K562 (cell line): ENCODE data around the gene AP4E1. TPM values are rescaled to one million over a fixed set of nuclear protein-coding genes. Genes with fewer than 3 reads are reported as not detected.

Source experiments
- ATAC-seq: fragments of 200-7000 bp; cut with Tn5 transposase; 3 replicates; pipeline ENCODE4 v1.9.1; 2020; ENCODE audit warnings: moderate library complexity
- BruUV-seq: library from RNA; stranded (reverse); fragments of 400-500 nt; replicated peaks from 2 replicates; lab custom pipeline; 2021; lab: Mats Ljungman, UMichigan
- CTCF ChIA-PET: fragments of 300-600 bp; formaldehyde crosslinking; extraction: SDS; loops from one replicate; lab custom pipeline; 2021; ENCODE audit warnings: low intra/inter-chr PET ratio; lab: Yijun Ruan, JAX
- POLR2A ChIA-PET: fragments of 300-600, 350-650 bp; sonication (Branson Sonifier 250); formaldehyde crosslinking; extraction: SDS; loops from one replicate; lab custom pipeline; 2021; ENCODE audit warnings: antibody characterized with exemption, inconsistent platforms; lab: Yijun Ruan, JAX
- DNase-seq, 4 experiments: peaks; one replicate each; pipeline versions ENCODE4 v3.0.0 to v3.0.0-alpha.2; 2011 to 2018; ENCODE audit warnings: low spot score in 3 of 4, mixed read lengths in 3 of 4; ENCODE audit errors: extremely low read depth in 1 of 4
- FAIRE-seq: peaks from 2 replicates; lab custom pipeline; 2011; peaks lifted over from hg19 to GRCh38; lab: Jason Lieb, UNC
- H2AFZ ChIP-seq: 2 replicates; pipeline ENCODE4 v1.6.0; 2011; ENCODE audit warnings: low read depth, low read length, control low read depth, inconsistent platforms
- H3K27ac ChIP-seq: fragments of 200-600 bp; 3 replicates; pipeline ENCODE4 v1.8.0; 2011; ENCODE audit warnings: low read depth, mild to moderate bottlenecking, control low read depth, inconsistent platforms, low read length, moderate library complexity, mixed read lengths; ENCODE audit errors: extremely low read depth
- H3K27me3 ChIP-seq, 2 experiments: fragments of 300-600 bp in 1 of 2; 2 replicates in 1 of 2; 3 replicates in 1 of 2; pipeline versions ENCODE4 v1.6.0 to v1.8.0; 2011; ENCODE audit warnings: inconsistent platforms in 2 of 2, low read length in 2 of 2, mild to moderate bottlenecking in 1 of 2, mixed read lengths in 1 of 2, moderate library complexity in 1 of 2; ENCODE audit not compliant: control insufficient read depth in 2 of 2, insufficient read depth in 2 of 2
- H3K36me3 ChIP-seq: fragments of 300-600 bp; 3 replicates; pipeline ENCODE4 v1.8.0; 2011; ENCODE audit warnings: mild to moderate bottlenecking, low read length, inconsistent platforms; ENCODE audit not compliant: control insufficient read depth, insufficient read depth
- H3K4me1 ChIP-seq, 2 experiments: fragments of 200-600 bp in 1 of 2; replicated peaks in 1 of 2; 2 replicates in 1 of 2; 3 replicates in 1 of 2; pipeline versions ENCODE4 v1.5.1 to v1.8.0; 2011; ENCODE audit warnings: inconsistent platforms in 2 of 2, low read length in 2 of 2, mild to moderate bottlenecking in 1 of 2, mixed read lengths in 1 of 2, moderate library complexity in 1 of 2; ENCODE audit not compliant: control insufficient read depth in 2 of 2, insufficient read depth in 2 of 2
- H3K4me2 ChIP-seq: 2 replicates; pipeline ENCODE4 v1.6.1; 2011; ENCODE audit warnings: low read length, control low read depth, inconsistent platforms, mixed read lengths; ENCODE audit not compliant: insufficient read depth
- H3K4me3 ChIP-seq: fragments of 200-600 bp; sonication (generic), shearing (Covaris generic); 2 replicates; pipeline ENCODE4 v1.5.1; 2016; ENCODE audit warnings: control low read depth, inconsistent platforms
- H3K79me2 ChIP-seq: fragments of 200-600 bp; 3 replicates; pipeline ENCODE4 v1.8.0; 2011; ENCODE audit warnings: low read length, inconsistent platforms; ENCODE audit not compliant: control insufficient read depth, insufficient read depth
- H3K9ac ChIP-seq, 2 experiments: 2 replicates each; pipeline versions ENCODE4 v1.6.0 to v1.6.1; 2011; ENCODE audit warnings: low read depth in 2 of 2, low read length in 2 of 2, control low read depth in 1 of 2, inconsistent platforms in 1 of 2, mild to moderate bottlenecking in 1 of 2, mixed read lengths in 1 of 2; ENCODE audit not compliant: insufficient read depth in 1 of 2
- H3K9me1 ChIP-seq: one replicate; pipeline ENCODE4 v1.6.0; 2011; ENCODE audit warnings: inconsistent platforms, mild to moderate bottlenecking, low read length, moderate library complexity; ENCODE audit not compliant: control insufficient read depth, insufficient read depth
- H3K9me3 ChIP-seq: replicated peaks from 2 replicates; pipeline ENCODE4 v1.5.1; 2011; ENCODE audit warnings: low read depth, low read length, inconsistent platforms; ENCODE audit not compliant: control insufficient read depth, insufficient read depth
- H4K20me1 ChIP-seq: replicated peaks from 2 replicates; pipeline ENCODE4 v1.6.1; 2011; ENCODE audit warnings: low read length, inconsistent platforms, mixed read lengths; ENCODE audit not compliant: control insufficient read depth, insufficient read depth
- BRD4 ChIP-seq: fragments of 200-600 bp; sonication (generic); IDR thresholded peaks from 2 replicates; pipeline ENCODE4 v1.6.1; 2017; ENCODE audit warnings: inconsistent platforms
- ERF ChIP-seq: fragments of 450-650 bp; formaldehyde crosslinking; IDR thresholded peaks from 2 replicates; pipeline ENCODE4 v1.4.0; 2020; ENCODE audit warnings: mild to moderate bottlenecking, mixed read lengths
- ETV6 ChIP-seq, 3 experiments: fragments of 150-350 bp in 1 of 3; sonication (generic) in 1 of 3; formaldehyde crosslinking in 1 of 3; IDR thresholded peaks; 2 replicates each; pipeline versions ENCODE4 v1.6.1 to v1.8.0; 2014 to 2022; ENCODE audit warnings: borderline replicate concordance in 2 of 3, low read depth in 2 of 3, antibody characterized with exemption in 1 of 3, low read length in 1 of 3, mild to moderate bottlenecking in 1 of 3, missing genetic modification reagents in 1 of 3
- HDAC3 ChIP-seq: fragments of 450-650 bp; IDR thresholded peaks from 2 replicates; pipeline ENCODE4 v1.6.1; 2018; ENCODE audit warnings: borderline replicate concordance, mild to moderate bottlenecking, moderate library complexity; ENCODE audit not compliant: partially characterized antibody
- HMG20B ChIP-seq: fragments of 250-450 bp; sonication (Bioruptor Pico); IDR thresholded peaks from 2 replicates; pipeline ENCODE4 v1.5.0; 2021; ENCODE audit warnings: mild to moderate bottlenecking
- JUND ChIP-seq, 2 experiments: IDR thresholded peaks; 2 replicates in 1 of 2; 3 replicates in 1 of 2; pipeline ENCODE4 v1.6.1; 2011; ENCODE audit warnings: borderline replicate concordance in 2 of 2, low read depth in 2 of 2, low read length in 2 of 2, improper control_type of control experiment in 1 of 2, missing biosample characterization in 1 of 2, missing genetic modification characterization in 1 of 2, missing genetic modification reagents in 1 of 2
- MAFG ChIP-seq: fragments of 450-650 bp; conservative IDR thresholded peaks from 2 replicates; pipeline ENCODE4 v1.6.1; 2016; ENCODE audit warnings: missing genetic modification characterization, missing compliant biosample characterization
- NRF1 ChIP-seq, 2 experiments: fragments of 450-650 bp; IDR thresholded peaks in 1 of 2; conservative IDR thresholded peaks in 1 of 2; 2 replicates each; pipeline ENCODE4 v1.6.1; 2014; ENCODE audit warnings: mild to moderate bottlenecking in 2 of 2
- PCBP1 ChIP-seq: fragments of 200-400 bp; formaldehyde crosslinking; IDR thresholded peaks from 2 replicates; pipeline ENCODE4 v1.6.1; 2018; ENCODE audit warnings: mild to moderate bottlenecking, low read depth, low read length; ENCODE audit not compliant: poor library complexity, severe bottlenecking
- PRPF4 ChIP-seq: fragments of 200-400 bp; formaldehyde crosslinking; IDR thresholded peaks from one replicate; pipeline ENCODE4 v1.6.1; 2017; ENCODE audit warnings: low read length, low read depth, mild to moderate bottlenecking; ENCODE audit not compliant: insufficient read depth, poor library complexity, severe bottlenecking
- RBM34 ChIP-seq: fragments of 200-400 bp; formaldehyde crosslinking; IDR thresholded peaks from 2 replicates; pipeline ENCODE4 v1.6.1; 2018; ENCODE audit warnings: low read length, borderline replicate concordance; ENCODE audit not compliant: insufficient read depth
- RUNX1 ChIP-seq: sonication (generic); IDR thresholded peaks from 2 replicates; pipeline ENCODE4 v1.6.1; 2016; ENCODE audit warnings: antibody characterized with exemption, low read depth
- SMARCA5 ChIP-seq: fragments of 450-650 bp; IDR thresholded peaks from 2 replicates; pipeline ENCODE4 v1.6.1; 2016
- SRSF9 ChIP-seq: fragments of 200-400 bp; formaldehyde crosslinking; IDR thresholded peaks from 2 replicates; pipeline ENCODE4 v1.6.1; 2017; ENCODE audit warnings: low read depth, low read length, borderline replicate concordance
- ZNF24 ChIP-seq: fragments of 450-650 bp; IDR thresholded peaks from 2 replicates; pipeline ENCODE4 v1.6.1; 2016
- in situ Hi-C: fragments of 300-500 bp; cut with MboI; formaldehyde crosslinking; loops from 4 replicates; pipeline ENCODE4 v1.15.0; 2018; ENCODE audit warnings: inconsistent platforms, mixed read lengths
- intact Hi-C: fragments of 100-400 bp; cut with micrococcal nuclease; formaldehyde crosslinking; loops from 2 replicates; pipeline ENCODE4 v1.14.2; 2022
- polyA plus RNA-seq, 8 experiments: library from polyadenylated mRNA; depleted of rRNA in 4 of 8; stranded (reverse) in 5 of 8; unstranded in 3 of 8; fragments of >200 nt; fragmentation: Nextera tagmentation in 2 of 8; fragmentation: Illumina TruSeq in 1 of 8; extraction: Ambion mirVana in 2 of 8; extraction: Trizol in 1 of 8; gene quantifications; 2 replicates each; pipeline versions ENCODE4 v1.2.1 to v1.2.3, GENCODE V29; 2011 to 2014; ENCODE audit warnings: inconsistent platforms in 1 of 8, missing spikeins in 1 of 8
- total RNA-seq, 7 experiments: library from RNA; depleted of rRNA in 6 of 7; stranded (reverse); fragments of >200 nt in 6 of 7; fragmentation: Illumina TruSeq in 2 of 7; extraction: Trizol in 2 of 7; gene quantifications; 2 replicates each; pipeline versions ENCODE4 v1.2.1 to v1.2.3, GENCODE V29; 2011 to 2021; ENCODE audit warnings: low replicate concordance in 1 of 7
- TF ChIP-seq, protein P1 (sequence below): sonication (generic); formaldehyde crosslinking; IDR thresholded peaks from 2 replicates; pipeline ENCODE4 v1.8.0; 2022; ENCODE audit warnings: mild to moderate bottlenecking, low read depth, missing genetic modification reagents
- TF ChIP-seq, protein P2 (sequence below): sonication (generic); formaldehyde crosslinking; IDR thresholded peaks from 2 replicates; pipeline ENCODE4 v1.8.1; 2023; ENCODE audit warnings: mild to moderate bottlenecking, missing genetic modification reagents
- TF ChIP-seq, protein P3 (sequence below): sonication (generic); IDR thresholded peaks from 2 replicates; pipeline ENCODE4 v1.6.1; 2016

Gene AP4E1
- total and polyA plus RNA-seq, 9 of the 15 experiments (the other 6 are each of a cell fraction or from before 2014, with no cell fraction given), result 1.3 to 11.5 (median 4.4) TPM

DNA sequence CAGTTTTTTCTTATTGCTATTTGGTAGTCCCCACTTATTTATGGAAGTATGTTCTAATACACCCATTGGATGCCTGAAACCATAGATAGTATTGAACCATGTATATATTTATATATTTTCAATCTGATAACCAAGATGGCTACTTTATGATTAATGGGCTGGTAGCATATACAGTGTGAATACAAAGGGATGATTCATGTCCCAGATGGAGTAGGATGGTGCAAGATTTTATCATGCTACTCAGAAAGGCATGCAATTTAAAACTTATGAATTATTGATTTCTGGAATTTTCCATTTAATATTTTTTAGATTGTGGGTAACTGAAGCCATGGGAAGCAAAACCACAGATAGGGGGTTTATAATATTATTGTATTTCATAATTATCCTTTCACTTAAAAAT, 35.2 kb downstream of the AP4E1 start:
- no peak overlapping the region for H3K9ac ChIP-seq
- no peaks in the 10 kb centered on the region for H3K9me1 ChIP-seq
- H4K20me1 ChIP-seq, result no peaks in the 10 kb centered on the region
- ChIA-PET POLR2A (interaction anchor here (0.6 kb wide), 1 partner anchor 451 kb away, joined by 3 read pairs; no protein-coding TSS in a partner anchor), CTCF (no interaction called here)
- no peak overlapping the region for H3K27ac ChIP-seq
- TF ChIP-seq SRSF9 (no peak), BRD4 (no peak), ERF (CRISPR knock-in tag) (no peak), HDAC3 (no peak), RUNX1 (no peak), SMARCA5 (no peak), PCBP1 (no peak), NRF1 (conservative IDR thresholded peaks at IDR 0.05 in 1 of 2, IDR thresholded peaks at IDR 0.05 in 1 of 2) (no peak), ETV6 (IDR thresholded peaks at IDR 0.05; ENCODE audit: borderline replicate concordance in 1 of 2, low read depth in 2 of 2, low read length in 1 of 2) (no peak), ETV6 (CRISPR knock-in tag; IDR thresholded peaks at IDR 0.05; ENCODE audit: borderline replicate concordance) (no peak), MAFG (tag) (no peak), ZNF24 (no peak), RBM34 (no peak), PRPF4 (no peak), HMG20B (no peak), JUND (IDR thresholded peaks at IDR 0.05; ENCODE audit: borderline replicate concordance, low read depth, low read length) (no peak), JUND (tag; IDR thresholded peaks at IDR 0.05; ENCODE audit: borderline replicate concordance, low read depth, low read length) (no peak)
- TF ChIP-seq, protein P1, sequence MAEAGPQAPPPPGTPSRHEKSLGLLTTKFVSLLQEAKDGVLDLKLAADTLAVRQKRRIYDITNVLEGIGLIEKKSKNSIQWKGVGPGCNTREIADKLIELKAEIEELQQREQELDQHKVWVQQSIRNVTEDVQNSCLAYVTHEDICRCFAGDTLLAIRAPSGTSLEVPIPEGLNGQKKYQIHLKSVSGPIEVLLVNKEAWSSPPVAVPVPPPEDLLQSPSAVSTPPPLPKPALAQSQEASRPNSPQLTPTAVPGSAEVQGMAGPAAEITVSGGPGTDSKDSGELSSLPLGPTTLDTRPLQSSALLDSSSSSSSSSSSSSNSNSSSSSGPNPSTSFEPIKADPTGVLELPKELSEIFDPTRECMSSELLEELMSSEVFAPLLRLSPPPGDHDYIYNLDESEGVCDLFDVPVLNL (CRISPR knock-in tag), result no peak
- TF ChIP-seq, protein P2, sequence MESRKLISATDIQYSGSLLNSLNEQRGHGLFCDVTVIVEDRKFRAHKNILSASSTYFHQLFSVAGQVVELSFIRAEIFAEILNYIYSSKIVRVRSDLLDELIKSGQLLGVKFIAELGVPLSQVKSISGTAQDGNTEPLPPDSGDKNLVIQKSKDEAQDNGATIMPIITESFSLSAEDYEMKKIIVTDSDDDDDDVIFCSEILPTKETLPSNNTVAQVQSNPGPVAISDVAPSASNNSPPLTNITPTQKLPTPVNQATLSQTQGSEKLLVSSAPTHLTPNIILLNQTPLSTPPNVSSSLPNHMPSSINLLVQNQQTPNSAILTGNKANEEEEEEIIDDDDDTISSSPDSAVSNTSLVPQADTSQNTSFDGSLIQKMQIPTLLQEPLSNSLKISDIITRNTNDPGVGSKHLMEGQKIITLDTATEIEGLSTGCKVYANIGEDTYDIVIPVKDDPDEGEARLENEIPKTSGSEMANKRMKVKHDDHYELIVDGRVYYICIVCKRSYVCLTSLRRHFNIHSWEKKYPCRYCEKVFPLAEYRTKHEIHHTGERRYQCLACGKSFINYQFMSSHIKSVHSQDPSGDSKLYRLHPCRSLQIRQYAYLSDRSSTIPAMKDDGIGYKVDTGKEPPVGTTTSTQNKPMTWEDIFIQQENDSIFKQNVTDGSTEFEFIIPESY (CRISPR knock-in tag), result no peak
- TF ChIP-seq, protein P3, sequence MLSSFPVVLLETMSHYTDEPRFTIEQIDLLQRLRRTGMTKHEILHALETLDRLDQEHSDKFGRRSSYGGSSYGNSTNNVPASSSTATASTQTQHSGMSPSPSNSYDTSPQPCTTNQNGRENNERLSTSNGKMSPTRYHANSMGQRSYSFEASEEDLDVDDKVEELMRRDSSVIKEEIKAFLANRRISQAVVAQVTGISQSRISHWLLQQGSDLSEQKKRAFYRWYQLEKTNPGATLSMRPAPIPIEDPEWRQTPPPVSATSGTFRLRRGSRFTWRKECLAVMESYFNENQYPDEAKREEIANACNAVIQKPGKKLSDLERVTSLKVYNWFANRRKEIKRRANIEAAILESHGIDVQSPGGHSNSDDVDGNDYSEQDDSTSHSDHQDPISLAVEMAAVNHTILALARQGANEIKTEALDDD, result no peak
- peaks cover 13% of the 10 kb centered on the region for H3K36me3 ChIP-seq
- DNase-seq (no peak), ATAC-seq (no peak), FAIRE-seq (no peak)
- no TSS peak for BruUV-seq
- no peaks in the 10 kb centered on the region for H3K27me3 ChIP-seq
- no peak overlapping the region for H2AFZ ChIP-seq
- H3K4me1 ChIP-seq, result 0 out of 5 replicates have a peak, but pooled peaks cover 0 to under 1% of the 10 kb centered on the region in 2 experiments
- H3K9me3 ChIP-seq, result no peaks in the 10 kb centered on the region
- no peak overlapping the region for H3K4me2 ChIP-seq
- in situ Hi-C loops (no loop called here), intact Hi-C loops (no loop called here)
- H3K79me2 ChIP-seq, result no peaks in the 10 kb centered on the region
- H3K4me3 ChIP-seq, result no peak overlapping the region
